ENCODE measurements around the gene SEMA6A.

- TF ChIP-seq, protein P1, sequence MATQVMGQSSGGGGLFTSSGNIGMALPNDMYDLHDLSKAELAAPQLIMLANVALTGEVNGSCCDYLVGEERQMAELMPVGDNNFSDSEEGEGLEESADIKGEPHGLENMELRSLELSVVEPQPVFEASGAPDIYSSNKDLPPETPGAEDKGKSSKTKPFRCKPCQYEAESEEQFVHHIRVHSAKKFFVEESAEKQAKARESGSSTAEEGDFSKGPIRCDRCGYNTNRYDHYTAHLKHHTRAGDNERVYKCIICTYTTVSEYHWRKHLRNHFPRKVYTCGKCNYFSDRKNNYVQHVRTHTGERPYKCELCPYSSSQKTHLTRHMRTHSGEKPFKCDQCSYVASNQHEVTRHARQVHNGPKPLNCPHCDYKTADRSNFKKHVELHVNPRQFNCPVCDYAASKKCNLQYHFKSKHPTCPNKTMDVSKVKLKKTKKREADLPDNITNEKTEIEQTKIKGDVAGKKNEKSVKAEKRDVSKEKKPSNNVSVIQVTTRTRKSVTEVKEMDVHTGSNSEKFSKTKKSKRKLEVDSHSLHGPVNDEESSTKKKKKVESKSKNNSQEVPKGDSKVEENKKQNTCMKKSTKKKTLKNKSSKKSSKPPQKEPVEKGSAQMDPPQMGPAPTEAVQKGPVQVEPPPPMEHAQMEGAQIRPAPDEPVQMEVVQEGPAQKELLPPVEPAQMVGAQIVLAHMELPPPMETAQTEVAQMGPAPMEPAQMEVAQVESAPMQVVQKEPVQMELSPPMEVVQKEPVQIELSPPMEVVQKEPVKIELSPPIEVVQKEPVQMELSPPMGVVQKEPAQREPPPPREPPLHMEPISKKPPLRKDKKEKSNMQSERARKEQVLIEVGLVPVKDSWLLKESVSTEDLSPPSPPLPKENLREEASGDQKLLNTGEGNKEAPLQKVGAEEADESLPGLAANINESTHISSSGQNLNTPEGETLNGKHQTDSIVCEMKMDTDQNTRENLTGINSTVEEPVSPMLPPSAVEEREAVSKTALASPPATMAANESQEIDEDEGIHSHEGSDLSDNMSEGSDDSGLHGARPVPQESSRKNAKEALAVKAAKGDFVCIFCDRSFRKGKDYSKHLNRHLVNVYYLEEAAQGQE (IDR thresholded peaks at IDR 0.05; ENCODE audit: borderline replicate concordance in 1 of 2, low read depth in 1 of 2, low read length in 2 of 2) = no peak
- TF ChIP-seq ZNF430 (CRISPR knock-in tag; IDR thresholded peaks at IDR 0.05) (no peak), KDM5A (IDR thresholded peaks at IDR 0.05; ENCODE audit: borderline replicate concordance, low read length) (no peak), POLR2A (IDR thresholded peaks at IDR 0.05; ENCODE audit: insufficient read depth in 1 of 2, low read depth in 2 of 2, low read length in 2 of 2) (no peak), ZFYVE20 (CRISPR knock-in tag; IDR thresholded peaks at IDR 0.05; ENCODE audit: borderline replicate concordance, low read depth) (no peak), CEBPB (IDR thresholded peaks at IDR 0.05; ENCODE audit: borderline replicate concordance, low read depth, low read length) (no peak)
- TF ChIP-seq, protein P2, sequence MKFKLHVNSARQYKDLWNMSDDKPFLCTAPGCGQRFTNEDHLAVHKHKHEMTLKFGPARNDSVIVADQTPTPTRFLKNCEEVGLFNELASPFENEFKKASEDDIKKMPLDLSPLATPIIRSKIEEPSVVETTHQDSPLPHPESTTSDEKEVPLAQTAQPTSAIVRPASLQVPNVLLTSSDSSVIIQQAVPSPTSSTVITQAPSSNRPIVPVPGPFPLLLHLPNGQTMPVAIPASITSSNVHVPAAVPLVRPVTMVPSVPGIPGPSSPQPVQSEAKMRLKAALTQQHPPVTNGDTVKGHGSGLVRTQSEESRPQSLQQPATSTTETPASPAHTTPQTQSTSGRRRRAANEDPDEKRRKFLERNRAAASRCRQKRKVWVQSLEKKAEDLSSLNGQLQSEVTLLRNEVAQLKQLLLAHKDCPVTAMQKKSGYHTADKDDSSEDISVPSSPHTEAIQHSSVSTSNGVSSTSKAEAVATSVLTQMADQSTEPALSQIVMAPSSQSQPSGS (CRISPR knock-in tag; IDR thresholded peaks at IDR 0.05) = no peak
Observed at GRCh38 chr5:116531117-116531516, 43.5 kb downstream of the SEMA6A start.

Data from HepG2 (cell line).